ENCODE results near the gene ZNF641. TPM values are rescaled to one million over a fixed set of nuclear protein-coding genes. Genes with fewer than 3 reads are reported as not detected.

ZNF641 gene
- total RNA-seq, 2 donors from 2014 or later: 24.6 to 30.8 TPM

GRCh38 chr12:48302161-48302911 is 48.4 kb downstream of the ZNF641 start:
- Histone ChIP-seq H3K36me3 (no peaks in the 10 kb centered on the region), H3K9me3 (no peaks in the 10 kb centered on the region), H3K4me1 (ENCODE audit: control insufficient read depth in 1 of 2, low read depth in 2 of 2) (no peaks in the 10 kb centered on the region), H3K27ac (no peak overlapping the region), H3K4me3 (no peak overlapping the region), H3K27me3 (replicated peaks; ENCODE audit: insufficient read depth) (no peaks in the 10 kb centered on the region)
- DNase-seq (ENCODE audit: low spot score): no peak
- no peak for ATAC-seq (ENCODE audit: insufficient number of reproducible peaks, low FRiP score, low read depth)
- TF ChIP-seq, protein P1, sequence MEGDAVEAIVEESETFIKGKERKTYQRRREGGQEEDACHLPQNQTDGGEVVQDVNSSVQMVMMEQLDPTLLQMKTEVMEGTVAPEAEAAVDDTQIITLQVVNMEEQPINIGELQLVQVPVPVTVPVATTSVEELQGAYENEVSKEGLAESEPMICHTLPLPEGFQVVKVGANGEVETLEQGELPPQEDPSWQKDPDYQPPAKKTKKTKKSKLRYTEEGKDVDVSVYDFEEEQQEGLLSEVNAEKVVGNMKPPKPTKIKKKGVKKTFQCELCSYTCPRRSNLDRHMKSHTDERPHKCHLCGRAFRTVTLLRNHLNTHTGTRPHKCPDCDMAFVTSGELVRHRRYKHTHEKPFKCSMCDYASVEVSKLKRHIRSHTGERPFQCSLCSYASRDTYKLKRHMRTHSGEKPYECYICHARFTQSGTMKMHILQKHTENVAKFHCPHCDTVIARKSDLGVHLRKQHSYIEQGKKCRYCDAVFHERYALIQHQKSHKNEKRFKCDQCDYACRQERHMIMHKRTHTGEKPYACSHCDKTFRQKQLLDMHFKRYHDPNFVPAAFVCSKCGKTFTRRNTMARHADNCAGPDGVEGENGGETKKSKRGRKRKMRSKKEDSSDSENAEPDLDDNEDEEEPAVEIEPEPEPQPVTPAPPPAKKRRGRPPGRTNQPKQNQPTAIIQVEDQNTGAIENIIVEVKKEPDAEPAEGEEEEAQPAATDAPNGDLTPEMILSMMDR (IDR thresholded peaks at IDR 0.05): no peak

DNA sequence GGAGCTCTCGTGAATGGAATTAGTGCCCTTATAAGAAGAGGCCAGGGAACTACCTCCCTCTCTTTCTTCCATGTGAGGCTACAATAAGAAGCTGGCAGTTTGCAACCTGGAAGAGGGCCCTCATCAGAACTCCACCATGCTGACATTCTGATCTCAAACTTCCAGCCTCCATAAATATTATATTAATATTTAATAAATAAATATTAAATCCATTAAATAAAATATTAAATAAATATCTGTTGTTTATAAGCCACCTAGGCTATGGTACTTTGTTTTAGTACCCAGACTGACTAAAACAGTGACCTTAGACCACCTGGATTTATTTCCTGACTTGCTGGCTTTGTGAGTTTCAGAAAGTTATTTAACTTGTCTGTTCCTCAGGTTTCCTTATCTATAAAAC is 49.9 kb downstream of the ZNF641 start:
- TF ChIP-seq, protein P1 (IDR thresholded peaks at IDR 0.05): no peak
- no peak for ATAC-seq (ENCODE audit: insufficient number of reproducible peaks, low FRiP score, low read depth)
- Histone ChIP-seq H3K27ac (no peak overlapping the region), H3K27me3 (replicated peaks; ENCODE audit: insufficient read depth) (no peaks in the 10 kb centered on the region), H3K36me3 (no peaks in the 10 kb centered on the region), H3K9me3 (no peaks in the 10 kb centered on the region), H3K4me3 (no peak overlapping the region), H3K4me1 (ENCODE audit: control insufficient read depth in 1 of 2, low read depth in 2 of 2) (no peaks in the 10 kb centered on the region)
- no peak for DNase-seq (ENCODE audit: low spot score)

DNA sequence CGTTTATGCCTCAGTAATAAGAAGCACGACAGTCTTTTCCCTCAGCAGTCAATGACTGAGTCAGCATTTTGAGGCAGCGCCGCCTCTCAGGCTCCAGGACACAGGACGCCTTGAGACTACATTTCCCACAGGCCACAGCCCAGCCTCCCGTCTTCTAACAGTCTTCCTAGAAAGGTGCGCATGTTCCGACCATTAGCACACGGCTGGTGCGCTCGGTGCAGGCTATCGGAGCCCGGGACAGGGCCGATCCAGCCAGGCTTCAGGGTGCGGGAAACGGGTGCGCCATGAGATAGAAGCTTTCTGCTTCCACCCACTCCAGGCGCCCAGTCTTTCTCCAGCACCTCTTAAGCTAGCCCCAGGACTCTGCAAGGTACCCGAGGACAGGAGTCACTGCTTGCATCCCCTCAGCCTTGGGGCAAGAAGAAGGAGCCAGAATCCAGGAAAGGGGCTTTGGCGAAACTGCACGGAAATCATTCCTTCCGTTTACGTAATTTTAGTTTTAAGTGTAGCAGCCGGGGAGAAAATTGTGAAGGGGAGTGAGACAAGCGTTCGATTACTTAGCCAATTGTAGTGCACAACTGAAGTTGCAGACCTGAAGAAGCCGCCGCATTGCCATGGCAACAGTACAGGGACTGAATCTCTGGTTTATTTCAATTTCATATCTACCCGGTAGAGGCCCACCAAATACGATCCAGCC is 54.0 kb downstream of the ZNF641 start:
- H3K4me3 ChIP-seq: peak overlapping the region; percentile 75
- no peak overlapping the region for H3K27ac ChIP-seq
- H3K4me1 ChIP-seq (ENCODE audit: control insufficient read depth in 1 of 2, low read depth in 2 of 2): no peaks in the 10 kb centered on the region
- DNase-seq (ENCODE audit: low spot score) (peak; percentile 13), ATAC-seq (ENCODE audit: insufficient number of reproducible peaks, low FRiP score, low read depth) (no peak)
- no peaks in the 10 kb centered on the region for H3K27me3 ChIP-seq (replicated peaks; ENCODE audit: insufficient read depth)
- H3K9me3 ChIP-seq: no peaks in the 10 kb centered on the region
- TF ChIP-seq, protein P1 (IDR thresholded peaks at IDR 0.05): no peak
- H3K36me3 ChIP-seq: no peaks in the 10 kb centered on the region

GRCh38 chr12:48292040-48292439 is 58.7 kb downstream of the ZNF641 start:
- H3K36me3 ChIP-seq: no peaks in the 10 kb centered on the region
- H3K27me3 ChIP-seq (replicated peaks; ENCODE audit: insufficient read depth): no peaks in the 10 kb centered on the region
- ATAC-seq (ENCODE audit: insufficient number of reproducible peaks, low FRiP score, low read depth) (no peak), DNase-seq (ENCODE audit: low spot score) (no peak)
- H3K4me3 ChIP-seq: no peak overlapping the region
- H3K4me1 ChIP-seq (ENCODE audit: control insufficient read depth in 1 of 2, low read depth in 2 of 2): no peaks in the 10 kb centered on the region
- H3K27ac ChIP-seq: no peak overlapping the region
- no peaks in the 10 kb centered on the region for H3K9me3 ChIP-seq
- TF ChIP-seq, protein P1 (IDR thresholded peaks at IDR 0.05): no peak

DNA sequence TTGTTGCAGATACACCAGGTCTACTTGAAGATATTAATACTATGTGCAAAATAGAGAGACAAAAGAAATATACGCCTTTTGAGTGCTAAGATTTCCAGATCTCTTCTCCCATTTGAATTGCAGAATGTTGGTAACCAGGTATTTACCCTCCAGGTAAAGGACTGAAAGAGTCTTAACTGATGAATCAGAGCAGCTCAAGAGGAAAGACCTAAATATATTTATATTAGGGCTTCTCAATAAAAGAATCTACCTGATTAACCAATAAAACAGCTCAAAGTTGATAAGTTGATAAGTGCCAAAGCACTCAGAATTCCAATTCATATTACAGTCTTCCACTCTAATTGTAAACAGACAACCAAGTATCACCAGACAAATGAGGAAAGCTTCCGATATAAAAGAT is 59.2 kb downstream of the ZNF641 start:
- DNase-seq (ENCODE audit: low spot score) (no peak), ATAC-seq (ENCODE audit: insufficient number of reproducible peaks, low FRiP score, low read depth) (no peak)
- TF ChIP-seq, protein P1 (IDR thresholded peaks at IDR 0.05): no peak
- no peak overlapping the region for H3K27ac ChIP-seq
- H3K27me3 ChIP-seq (replicated peaks; ENCODE audit: insufficient read depth): no peaks in the 10 kb centered on the region
- H3K9me3 ChIP-seq: no peaks in the 10 kb centered on the region
- no peaks in the 10 kb centered on the region for H3K4me1 ChIP-seq (ENCODE audit: control insufficient read depth in 1 of 2, low read depth in 2 of 2)
- H3K4me3 ChIP-seq: no peak overlapping the region
- no peaks in the 10 kb centered on the region for H3K36me3 ChIP-seq
